Neural cell (in vitro differentiated cells): Measurements from ENCODE around the gene AFAP1. TPM values are rescaled to one million over a fixed set of nuclear protein-coding genes. Genes with fewer than 3 reads are reported as not detected.

ENCODE experiments used
- H2AFZ ChIP-seq: fragments of 200-600, 300-800 bp; sonication (generic), shearing (Covaris generic); 2 replicates; pipeline ENCODE4 v1.6.0; 2014; ENCODE audit warnings: low read depth, mild to moderate bottlenecking, antibody characterized with exemption, low read length, moderate library complexity
- H3F3A ChIP-seq: fragments of 200-600 bp; shearing (Covaris generic); 2 replicates; pipeline ENCODE4 v1.6.1; 2016; ENCODE audit warnings: mild to moderate bottlenecking, moderate library complexity, mixed read lengths, antibody characterized with exemption, low read length; ENCODE audit not compliant: insufficient read depth, poor library complexity, severe bottlenecking
- H3K27ac ChIP-seq: fragments of 200-600, 300-800 bp; sonication (generic), shearing (Covaris generic); 2 replicates; pipeline ENCODE4 v1.5.1; 2014; ENCODE audit warnings: mild to moderate bottlenecking, low read length, moderate library complexity
- H3K27me3 ChIP-seq: fragments of 300-800, 200-600 bp; sonication (generic), shearing (Covaris generic); 2 replicates; pipeline ENCODE4 v1.6.0; 2014; ENCODE audit warnings: mild to moderate bottlenecking, low read depth, low read length, moderate library complexity; ENCODE audit not compliant: insufficient read depth
- H3K36me3 ChIP-seq: fragments of 300-800, 200-600 bp; sonication (generic), shearing (Covaris generic); 2 replicates; pipeline ENCODE4 v1.5.1; 2014; ENCODE audit warnings: mild to moderate bottlenecking, antibody characterized with exemption, low read length, moderate library complexity; ENCODE audit not compliant: insufficient read depth
- H3K4me2 ChIP-seq: fragments of 300-800, 200-600 bp; sonication (generic), shearing (Covaris generic); 2 replicates; pipeline ENCODE4 v1.6.0; 2014; ENCODE audit warnings: mild to moderate bottlenecking, low read length
- H3K4me3 ChIP-seq: fragments of 300-800, 200-600 bp; sonication (generic), shearing (Covaris generic); 2 replicates; pipeline ENCODE4 v1.5.1; 2014; ENCODE audit warnings: mild to moderate bottlenecking, low read length, moderate library complexity
- H3K79me2 ChIP-seq: fragments of 200-600 bp; shearing (Covaris generic); replicated peaks from 2 replicates; pipeline ENCODE4 v1.6.0; 2014; ENCODE audit warnings: mild to moderate bottlenecking, low read length, moderate library complexity; ENCODE audit not compliant: insufficient read depth
- H3K9ac ChIP-seq: fragments of 300-800, 200-600 bp; sonication (generic), shearing (Covaris generic); 2 replicates; pipeline ENCODE4 v1.6.1; 2016; ENCODE audit warnings: mild to moderate bottlenecking, low read length, mixed read lengths
- H3K9me2 ChIP-seq: fragments of 200-600 bp; shearing (Covaris generic); 2 replicates; pipeline ENCODE4 v1.6.1; 2016; ENCODE audit warnings: mild to moderate bottlenecking, low read length, mixed read lengths; ENCODE audit not compliant: insufficient read depth
- H3K9me3 ChIP-seq: fragments of 200-600, 300-800 bp; sonication (generic), shearing (Covaris generic); 2 replicates; pipeline ENCODE4 v1.6.1; 2016; ENCODE audit warnings: mild to moderate bottlenecking, mixed run types, low read length, moderate library complexity, mixed read lengths
- H4K20me1 ChIP-seq: fragments of 200-600 bp; shearing (Covaris generic); 2 replicates; pipeline ENCODE4 v1.6.1; 2016; ENCODE audit warnings: mild to moderate bottlenecking, mixed run types; ENCODE audit not compliant: insufficient read depth
- CTCF ChIP-seq: fragments of 450-650 bp; IDR thresholded peaks from 2 replicates; pipeline ENCODE4 v1.5.1; 2014; ENCODE audit warnings: antibody characterized with exemption, mild to moderate bottlenecking, moderate library complexity; ENCODE audit not compliant: poor library complexity, severe bottlenecking
- EP300 ChIP-seq: fragments of 450-650 bp; conservative IDR thresholded peaks from 2 replicates; pipeline ENCODE4 v1.6.1; 2014; ENCODE audit warnings: antibody characterized with exemption, mild to moderate bottlenecking, moderate library complexity; ENCODE audit not compliant: poor library complexity, severe bottlenecking
- EZH2 ChIP-seq: fragments of 200-600, 300-800 bp; shearing (Covaris generic), sonication (generic); IDR thresholded peaks from 2 replicates; pipeline ENCODE4 v1.6.1; 2014; ENCODE audit warnings: antibody characterized with exemption, low read length, borderline replicate concordance, mild to moderate bottlenecking; ENCODE audit not compliant: insufficient read depth, poor library complexity, severe bottlenecking
- MXI1 ChIP-seq: fragments of 450-650 bp; conservative IDR thresholded peaks from 2 replicates; pipeline ENCODE4 v1.6.1; 2014; ENCODE audit warnings: antibody characterized with exemption, mild to moderate bottlenecking; ENCODE audit not compliant: poor library complexity, severe bottlenecking
- POLR2AphosphoS5 ChIP-seq: IDR thresholded peaks from 2 replicates; pipeline ENCODE4 v1.6.1; 2012
- RAD21 ChIP-seq: fragments of 450-650 bp; conservative IDR thresholded peaks from 2 replicates; pipeline ENCODE4 v1.6.1; 2014; ENCODE audit warnings: antibody characterized with exemption, mild to moderate bottlenecking, moderate library complexity
- REST ChIP-seq: IDR thresholded peaks from 2 replicates; pipeline ENCODE4 v1.6.1; 2012; ENCODE audit warnings: borderline replicate concordance
- SMC3 ChIP-seq: fragments of 450-650 bp; conservative IDR thresholded peaks from 2 replicates; pipeline ENCODE4 v1.6.1; 2014; ENCODE audit warnings: antibody characterized with exemption, mild to moderate bottlenecking, moderate library complexity; ENCODE audit not compliant: poor library complexity
- TAF1 ChIP-seq: IDR thresholded peaks from 2 replicates; pipeline ENCODE4 v1.6.1; 2012; ENCODE audit warnings: low read depth
- polyA plus RNA-seq: library from polyadenylated mRNA; depleted of rRNA; stranded (reverse); fragments of >200 nt; gene quantifications from 2 replicates; pipeline ENCODE4 v1.2.3, GENCODE V29; 2014

The AFAP1 gene
- polyA plus RNA-seq, 1 donor from 2014 or later: 38.9 TPM

- peaks cover 7% of the 10 kb centered on the region for H4K20me1 ChIP-seq
These were observed 171.7 kb downstream of the AFAP1 start for GRCh38 chr4:7767966-7768365.

GRCh38 chr4:7767526-7767925 lies 172.1 kb downstream of the AFAP1 start:
- H2AFZ ChIP-seq: no peak overlapping the region
- no peak overlapping the region for H3K4me2 ChIP-seq
- peaks cover 10% of the 10 kb centered on the region for H4K20me1 ChIP-seq
- H3K9me3 ChIP-seq: no peaks in the 10 kb centered on the region
- no peaks in the 10 kb centered on the region for H3K27me3 ChIP-seq
- no peaks in the 10 kb centered on the region for H3K9me2 ChIP-seq
- H3K36me3 ChIP-seq: no peaks in the 10 kb centered on the region
- H3K27ac ChIP-seq: no peak overlapping the region
- H3K9ac ChIP-seq: no peak overlapping the region
- H3F3A ChIP-seq: no peaks in the 10 kb centered on the region
- no peak overlapping the region for H3K4me3 ChIP-seq
- H3K79me2 ChIP-seq: no peaks in the 10 kb centered on the region
- TF ChIP-seq MXI1 (no peak), SMC3 (no peak), RAD21 (no peak), POLR2AphosphoS5 (no peak), TAF1 (no peak), REST (no peak), CTCF (no peak)

More at GRCh38 chr4:7767966-7768365, 171.7 kb downstream of the AFAP1 start:
- H2AFZ ChIP-seq: no peak overlapping the region
- H3K36me3 ChIP-seq: no peaks in the 10 kb centered on the region
- H3K9ac ChIP-seq: no peak overlapping the region
- no peaks in the 10 kb centered on the region for H3K9me2 ChIP-seq
- no peaks in the 10 kb centered on the region for H3K79me2 ChIP-seq
- H3K9me3 ChIP-seq: no peaks in the 10 kb centered on the region
- no peak overlapping the region for H3K27ac ChIP-seq
- TF ChIP-seq REST (no peak), EZH2 (no peak), EP300 (no peak), MXI1 (no peak), SMC3 (no peak), POLR2AphosphoS5 (no peak), TAF1 (no peak), CTCF (no peak), RAD21 (no peak)
- H3F3A ChIP-seq: no peaks in the 10 kb centered on the region
- no peak overlapping the region for H3K4me3 ChIP-seq
- H3K27me3 ChIP-seq: no peaks in the 10 kb centered on the region
- no peak overlapping the region for H3K4me2 ChIP-seq
